ENCODE results near the gene WNT7B.

Gene WNT7B

DNA sequence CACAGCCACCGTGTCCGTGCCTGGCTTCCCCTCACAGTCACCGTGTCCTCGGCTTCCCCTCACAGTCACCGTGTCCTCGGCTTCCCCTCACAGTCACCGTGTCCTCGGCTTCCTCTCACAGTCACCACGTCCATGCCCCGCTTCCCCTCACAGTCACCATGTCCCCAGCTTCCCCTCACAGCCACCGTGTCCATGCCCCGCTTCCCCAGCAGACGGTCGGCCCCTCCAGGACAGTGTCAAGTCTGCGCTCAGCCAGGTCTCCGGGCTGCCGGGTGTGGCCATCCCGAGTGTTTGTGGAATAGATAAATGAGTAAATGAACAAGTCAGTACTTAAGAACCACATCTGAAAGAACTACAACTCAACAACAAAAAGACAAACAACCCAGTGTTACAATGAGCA, 23.8 kb downstream of the WNT7B start:
- no peak for DNase-seq (ENCODE audit: low read depth)
- no peak overlapping the region for H3K4me3 ChIP-seq (ENCODE audit: control insufficient read depth, low read depth, low read length)
- TF ChIP-seq, protein P1, sequence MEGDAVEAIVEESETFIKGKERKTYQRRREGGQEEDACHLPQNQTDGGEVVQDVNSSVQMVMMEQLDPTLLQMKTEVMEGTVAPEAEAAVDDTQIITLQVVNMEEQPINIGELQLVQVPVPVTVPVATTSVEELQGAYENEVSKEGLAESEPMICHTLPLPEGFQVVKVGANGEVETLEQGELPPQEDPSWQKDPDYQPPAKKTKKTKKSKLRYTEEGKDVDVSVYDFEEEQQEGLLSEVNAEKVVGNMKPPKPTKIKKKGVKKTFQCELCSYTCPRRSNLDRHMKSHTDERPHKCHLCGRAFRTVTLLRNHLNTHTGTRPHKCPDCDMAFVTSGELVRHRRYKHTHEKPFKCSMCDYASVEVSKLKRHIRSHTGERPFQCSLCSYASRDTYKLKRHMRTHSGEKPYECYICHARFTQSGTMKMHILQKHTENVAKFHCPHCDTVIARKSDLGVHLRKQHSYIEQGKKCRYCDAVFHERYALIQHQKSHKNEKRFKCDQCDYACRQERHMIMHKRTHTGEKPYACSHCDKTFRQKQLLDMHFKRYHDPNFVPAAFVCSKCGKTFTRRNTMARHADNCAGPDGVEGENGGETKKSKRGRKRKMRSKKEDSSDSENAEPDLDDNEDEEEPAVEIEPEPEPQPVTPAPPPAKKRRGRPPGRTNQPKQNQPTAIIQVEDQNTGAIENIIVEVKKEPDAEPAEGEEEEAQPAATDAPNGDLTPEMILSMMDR (conservative IDR thresholded peaks at IDR 0.05; ENCODE audit: control insufficient read depth, insufficient read depth, low read depth, low read length), result no peak

DNA sequence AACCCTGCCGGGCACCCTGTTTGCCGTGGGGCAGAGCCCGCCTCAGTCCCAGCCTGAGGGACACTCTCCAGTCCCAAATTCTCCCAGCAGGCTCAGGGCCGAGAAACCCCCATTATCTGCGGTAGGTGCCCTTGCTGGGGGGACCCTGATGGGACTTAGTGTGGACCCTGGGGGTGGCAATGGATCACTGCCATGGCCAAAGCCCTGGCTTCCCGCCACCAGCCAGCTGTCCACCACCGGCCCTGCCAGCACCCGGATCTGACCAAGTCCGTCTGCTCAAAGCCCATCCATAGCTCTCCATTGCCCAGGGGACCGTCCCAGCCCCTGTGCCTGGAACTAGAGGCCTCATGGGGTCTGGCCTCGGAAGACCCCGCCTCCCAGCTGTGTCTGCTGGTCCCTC, 24.4 kb downstream of the WNT7B start:
- TF ChIP-seq, protein P1 (conservative IDR thresholded peaks at IDR 0.05; ENCODE audit: control insufficient read depth, insufficient read depth, low read depth, low read length), result no peak
- H3K4me3 ChIP-seq (ENCODE audit: control insufficient read depth, low read depth, low read length), result no peak overlapping the region
- DNase-seq (ENCODE audit: low read depth), result no peak

DNA sequence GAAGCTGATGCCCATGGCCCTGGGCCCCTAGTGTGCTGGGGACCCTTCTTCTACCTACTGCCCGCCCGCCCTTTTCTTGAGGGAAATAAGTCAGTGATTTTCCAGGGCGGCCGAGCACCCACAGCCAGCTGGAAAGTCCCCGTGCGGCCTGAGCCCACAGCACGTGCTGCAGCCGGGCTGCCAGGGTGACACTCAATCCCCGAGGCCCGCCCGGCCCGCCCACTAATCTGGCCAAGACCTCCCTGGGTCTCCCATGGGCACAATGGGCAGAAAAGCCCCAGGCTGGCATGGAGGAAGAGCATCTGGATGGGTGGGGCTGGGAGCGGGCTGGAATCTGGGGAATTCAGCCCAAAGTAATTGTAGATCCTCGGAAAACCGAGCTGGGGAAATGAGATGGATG, 24.8 kb downstream of the WNT7B start:
- no peak overlapping the region for H3K4me3 ChIP-seq (ENCODE audit: control insufficient read depth, low read depth, low read length)
- no peak for DNase-seq (ENCODE audit: low read depth)
- TF ChIP-seq, protein P1 (conservative IDR thresholded peaks at IDR 0.05; ENCODE audit: control insufficient read depth, insufficient read depth, low read depth, low read length), result no peak

DNA sequence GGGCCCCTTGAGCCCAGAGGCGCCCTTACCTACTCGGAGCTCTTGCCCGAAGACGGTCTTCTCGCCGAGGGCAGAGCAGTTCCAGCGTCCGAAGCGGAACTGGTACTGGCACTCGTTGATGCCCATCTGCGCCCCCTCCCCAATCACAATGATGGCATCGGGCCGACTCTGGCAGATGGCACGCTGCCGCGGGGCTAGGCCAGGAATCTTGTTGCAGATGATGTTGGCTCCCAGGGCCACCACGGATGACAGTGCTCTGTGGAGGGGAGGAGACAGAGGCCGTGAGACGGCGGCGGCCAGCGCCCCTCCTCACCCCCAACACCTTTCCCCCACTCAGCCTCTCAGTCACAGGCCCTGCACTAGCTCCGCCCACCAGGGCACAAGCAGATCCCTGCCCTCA, 27.1 kb downstream of the WNT7B start:
- TF ChIP-seq, protein P1 (conservative IDR thresholded peaks at IDR 0.05; ENCODE audit: control insufficient read depth, insufficient read depth, low read depth, low read length), result no peak
- H3K4me3 ChIP-seq (ENCODE audit: control insufficient read depth, low read depth, low read length), result no peak overlapping the region
- no peak for DNase-seq (ENCODE audit: low read depth)

DNA sequence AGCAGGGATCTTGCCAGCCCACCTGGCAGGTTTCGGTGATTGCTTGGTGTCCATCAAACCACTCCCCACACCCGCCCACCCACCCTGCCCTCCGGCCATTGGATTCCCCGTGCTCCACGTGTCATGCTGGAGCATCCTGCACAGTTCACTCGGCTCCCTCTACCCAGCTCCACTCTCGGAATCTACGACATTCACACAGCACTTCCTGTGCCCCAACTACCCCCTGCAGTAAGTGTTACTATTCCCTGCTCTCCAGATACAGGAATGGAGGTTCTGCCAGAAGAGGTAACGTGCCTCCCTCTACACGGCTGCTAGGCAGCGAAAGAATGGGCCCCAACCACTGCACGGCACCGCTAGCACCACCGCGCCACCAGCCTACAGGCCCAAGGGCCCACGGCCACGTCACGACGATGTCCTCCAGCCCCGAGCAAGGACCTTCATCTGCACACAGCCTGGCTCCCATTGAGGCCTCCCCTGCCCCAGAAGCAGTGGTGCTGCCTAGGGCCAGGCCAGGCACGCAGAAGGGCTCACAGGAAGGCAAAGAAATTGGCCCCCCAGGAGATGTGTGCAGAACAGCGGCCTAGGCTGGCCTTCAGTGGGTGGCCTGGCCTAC, 27.6 kb downstream of the WNT7B start:
- H3K4me3 ChIP-seq (ENCODE audit: control insufficient read depth, low read depth, low read length), result no peak overlapping the region
- DNase-seq (ENCODE audit: low read depth), result no peak
- TF ChIP-seq, protein P1 (conservative IDR thresholded peaks at IDR 0.05; ENCODE audit: control insufficient read depth, insufficient read depth, low read depth, low read length), result no peak

DNA sequence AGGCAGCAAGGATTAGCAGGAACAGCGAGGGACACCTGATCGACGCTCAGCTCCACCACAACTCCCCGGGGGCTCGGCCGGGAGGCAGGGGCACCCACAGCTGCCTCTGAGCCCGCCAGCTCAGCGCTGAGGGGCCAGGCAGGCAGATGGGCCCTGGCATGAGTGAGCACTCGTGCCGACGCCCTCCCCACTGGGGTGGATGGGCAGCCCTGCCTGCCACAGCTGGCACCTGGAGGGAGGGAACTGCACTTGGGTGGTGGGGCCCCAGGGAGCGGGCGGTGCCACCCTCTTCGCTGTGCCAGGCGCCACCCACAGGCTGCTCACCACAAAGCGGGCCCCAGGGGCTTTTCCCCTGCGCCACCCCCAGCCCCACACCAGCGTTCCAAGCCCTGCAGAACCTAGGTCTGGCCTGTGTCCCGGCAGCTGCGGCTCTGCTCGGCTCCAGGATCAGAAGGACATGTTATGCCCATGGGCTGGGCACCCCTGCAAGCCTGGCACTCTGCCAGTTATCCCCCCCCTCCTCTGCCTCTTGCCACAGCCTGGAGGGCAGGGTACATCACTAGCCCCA, 28.8 kb downstream of the WNT7B start:
- no peak for DNase-seq (ENCODE audit: low read depth)
- TF ChIP-seq, protein P1 (conservative IDR thresholded peaks at IDR 0.05; ENCODE audit: control insufficient read depth, insufficient read depth, low read depth, low read length), result no peak
- H3K4me3 ChIP-seq (ENCODE audit: control insufficient read depth, low read depth, low read length), result no peak overlapping the region
